Activated CD4-positive, alpha-beta T cell treated with anti-CD3 and anti-CD28 coated beads, Interleukin-2, amount 10 ng/mL, durations not matched to agents 7 days and 5 days (primary cell): Measurements from ENCODE around the gene ABCC9. TPM values are rescaled to one million over a fixed set of nuclear protein-coding genes. Genes with fewer than 3 reads are reported as not detected.
"Not testable (repeated sequence)": the region's sequence is repeated elsewhere in the genome, so short reads cannot be mapped to it uniquely, and the experiment has no call there.

Experiments used
- CTCF ChIA-PET: fragments of 350-600 bp; sonication (Branson Sonifier 250); formaldehyde crosslinking; loops from one replicate; lab custom pipeline; 2021; ENCODE audit warnings: antibody characterized with exemption; lab: Charles Lee
- POLR2A ChIA-PET: fragments of 350-600 bp; sonication (Branson Sonifier 250); formaldehyde crosslinking; loops from one replicate; lab custom pipeline; 2021; ENCODE audit warnings: antibody characterized with exemption; lab: Charles Lee
- DNase-seq: peaks from one replicate; pipeline ENCODE4 v3.0.0-alpha.2; 2020
- H3K27ac Mint-ChIP-seq: one replicate; pipeline ENCODE4 v1.8.0; 2021; ENCODE audit warnings: mild to moderate bottlenecking, moderate library complexity, mixed read lengths
- H3K27me3 Mint-ChIP-seq: one replicate; pipeline ENCODE4 v1.8.0; 2021; ENCODE audit warnings: mixed read lengths
- H3K36me3 Mint-ChIP-seq: one replicate; pipeline ENCODE4 v1.8.0; 2021; ENCODE audit warnings: low read depth, mixed read lengths
- H3K4me1 Mint-ChIP-seq: one replicate; pipeline ENCODE4 v1.8.0; 2021; ENCODE audit warnings: mixed read lengths
- H3K4me3 Mint-ChIP-seq: one replicate; pipeline ENCODE4 v1.8.0; 2021; ENCODE audit warnings: mild to moderate bottlenecking, moderate library complexity, mixed read lengths
- H3K9me3 Mint-ChIP-seq: one replicate; pipeline ENCODE4 v1.8.0; 2021; ENCODE audit warnings: mixed read lengths
- total RNA-seq, 2 experiments: library from RNA; stranded (reverse); gene quantifications; one replicate each; pipeline ENCODE4 v1.2.3, GENCODE V29; 2021

ABCC9 gene
- total RNA-seq, 2 experiments from 2014 or later, result not detected

DNA sequence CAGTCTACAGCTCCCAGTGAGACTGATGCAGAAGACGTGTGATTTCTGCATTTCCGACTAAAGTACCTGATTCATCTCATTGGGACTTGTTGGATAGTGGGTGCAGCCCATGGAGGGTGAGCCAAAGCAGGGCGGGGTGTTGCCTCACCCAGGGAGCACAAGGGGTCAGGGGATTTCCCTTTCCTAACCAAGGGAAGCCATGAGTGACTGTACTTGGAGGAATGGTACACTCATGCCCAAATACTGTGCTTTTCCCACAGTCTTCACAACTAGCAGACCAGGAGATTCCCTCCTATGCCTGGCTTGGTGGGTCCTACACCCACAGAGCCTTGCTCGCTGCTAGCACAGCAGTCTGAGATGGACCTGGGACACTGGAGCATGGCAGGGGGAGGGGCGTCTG is 21.0 kb upstream of the ABCC9 start:
- Mint-ChIP-seq H3K27ac (no peak overlapping the region), H3K36me3 (no peaks in the 10 kb centered on the region), H3K4me1 (no peaks in the 10 kb centered on the region), H3K9me3 (no peaks in the 10 kb centered on the region), H3K4me3 (no peak overlapping the region), H3K27me3 (peaks cover 5% of the 10 kb centered on the region)
- DNase-seq, result no peak
- CTCF ChIA-PET, result no interaction called here
- POLR2A ChIA-PET, result no interaction called here

DNA sequence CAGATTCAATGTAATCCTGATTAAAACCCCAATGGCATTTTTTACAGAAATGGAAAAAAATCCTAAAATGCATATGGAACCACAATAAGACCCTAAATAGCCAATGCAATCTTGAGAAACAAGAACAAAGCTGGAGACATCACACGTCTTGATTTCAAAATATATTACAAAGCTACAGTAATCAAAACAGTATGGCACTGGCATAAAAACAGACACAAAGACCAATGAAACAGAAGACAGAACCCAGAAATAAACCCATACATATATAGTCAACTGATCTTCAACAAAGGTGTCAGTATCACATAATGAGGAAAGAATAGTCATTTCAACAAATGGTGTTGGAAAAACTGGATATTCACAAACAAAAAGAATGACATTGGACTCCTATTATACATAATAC is 9.4 kb upstream of the ABCC9 start:
- Mint-ChIP-seq H3K9me3 (peaks cover 9% of the 10 kb centered on the region), H3K27ac (no peak overlapping the region), H3K27me3 (peaks cover 1% of the 10 kb centered on the region), H3K4me1 (no peaks in the 10 kb centered on the region), H3K36me3 (no peaks in the 10 kb centered on the region), H3K4me3 (no peak overlapping the region)
- no peak for DNase-seq
- CTCF ChIA-PET, result no interaction called here
- POLR2A ChIA-PET, result no interaction called here

DNA sequence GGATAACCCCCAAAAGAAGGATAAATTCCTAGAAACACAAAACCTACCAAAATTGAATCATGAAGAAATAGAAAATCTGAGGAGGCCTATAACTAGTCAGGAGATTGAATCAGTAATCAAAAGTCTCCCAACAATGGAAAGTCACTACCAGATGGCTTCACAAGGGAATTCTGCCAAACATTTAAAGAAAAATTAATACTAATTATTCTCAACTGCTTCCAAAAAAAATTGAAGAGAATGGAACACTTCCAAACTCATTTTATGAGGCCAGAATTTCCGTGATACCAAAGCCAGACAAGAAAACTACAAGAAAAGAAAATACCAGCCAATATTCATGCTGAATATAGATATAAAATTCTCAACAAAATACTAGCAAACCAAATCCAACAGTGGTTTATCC is 7.8 kb upstream of the ABCC9 start:
- ChIA-PET CTCF (no interaction called here), POLR2A (no interaction called here)
- Mint-ChIP-seq H3K4me1 (no peaks in the 10 kb centered on the region), H3K9me3 (peaks cover 9% of the 10 kb centered on the region), H3K4me3 (no peak overlapping the region), H3K36me3 (no peaks in the 10 kb centered on the region), H3K27me3 (peaks cover 12% of the 10 kb centered on the region), H3K27ac (no peak overlapping the region)
- no peak for DNase-seq

GRCh38 chr12:21946983-21947382 is 5.8 kb upstream of the ABCC9 start:
- H3K9me3 Mint-ChIP-seq, result peaks cover 9% of the 10 kb centered on the region
- no peak for DNase-seq
- no peaks in the 10 kb centered on the region for H3K4me1 Mint-ChIP-seq
- ChIA-PET CTCF (interaction anchor here (0.6 to 1.0 kb wide), 2 partner anchors 73 to 1904 kb away, joined by 3 to 4 read pairs; no protein-coding TSS in a partner anchor), POLR2A (no interaction called here)
- peaks cover 22% of the 10 kb centered on the region for H3K27me3 Mint-ChIP-seq
- H3K4me3 Mint-ChIP-seq, result no peak overlapping the region
- no peak overlapping the region for H3K27ac Mint-ChIP-seq
- H3K36me3 Mint-ChIP-seq, result no peaks in the 10 kb centered on the region

DNA sequence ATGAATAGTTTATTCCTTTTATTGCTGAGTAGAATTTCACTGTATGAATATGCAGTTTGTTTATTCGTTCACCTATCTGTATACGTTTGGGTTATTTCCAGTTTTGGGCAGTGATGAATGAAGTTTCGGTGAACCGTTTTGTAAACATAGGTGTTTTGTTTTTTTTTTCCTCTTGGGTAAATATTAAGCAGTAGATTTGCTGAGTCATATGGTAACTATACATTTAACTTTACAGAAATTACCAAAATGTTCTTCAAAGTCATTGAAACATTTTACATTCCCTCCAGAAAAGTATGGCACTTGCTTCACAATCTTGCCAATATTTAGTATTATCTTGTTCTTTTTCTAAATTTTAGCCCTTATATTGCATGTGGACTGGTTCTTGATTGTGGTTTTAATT is 3.8 kb upstream of the ABCC9 start:
- CTCF ChIA-PET, result no interaction called here
- Mint-ChIP-seq H3K9me3 (peaks cover 5% of the 10 kb centered on the region), H3K27me3 (peaks cover 41% of the 10 kb centered on the region), H3K27ac (no peak overlapping the region), H3K4me1 (peaks cover 16% of the 10 kb centered on the region), H3K4me3 (no peak overlapping the region), H3K36me3 (no peaks in the 10 kb centered on the region)
- POLR2A ChIA-PET, result no interaction called here
- no peak for DNase-seq

- ChIA-PET CTCF (no interaction called here), POLR2A (no interaction called here)
- H3K36me3 Mint-ChIP-seq, result no peaks in the 10 kb centered on the region
- H3K4me1 Mint-ChIP-seq, result peaks cover 16% of the 10 kb centered on the region
- H3K27me3 Mint-ChIP-seq, result peaks cover 58% of the 10 kb centered on the region
- H3K9me3 Mint-ChIP-seq, result peaks cover 5% of the 10 kb centered on the region
- H3K27ac Mint-ChIP-seq, result no peak overlapping the region
- no peak for DNase-seq
- no peak overlapping the region for H3K4me3 Mint-ChIP-seq
Measured at GRCh38 chr12:21942377-21942703, 1.1 kb upstream of the ABCC9 start.

GRCh38 chr12:21941506-21942376 is 515 bp upstream of the ABCC9 start:
- Mint-ChIP-seq H3K4me1 (peaks cover 16% of the 10 kb centered on the region), H3K27me3 (peaks cover 60% of the 10 kb centered on the region), H3K27ac (no peak overlapping the region), H3K4me3 (peak overlapping the region; percentile 54), H3K9me3 (peaks cover under 1% of the 10 kb centered on the region), H3K36me3 (no peaks in the 10 kb centered on the region)
- ChIA-PET POLR2A (no interaction called here), CTCF (no interaction called here)
- DNase-seq, result no peak

DNA sequence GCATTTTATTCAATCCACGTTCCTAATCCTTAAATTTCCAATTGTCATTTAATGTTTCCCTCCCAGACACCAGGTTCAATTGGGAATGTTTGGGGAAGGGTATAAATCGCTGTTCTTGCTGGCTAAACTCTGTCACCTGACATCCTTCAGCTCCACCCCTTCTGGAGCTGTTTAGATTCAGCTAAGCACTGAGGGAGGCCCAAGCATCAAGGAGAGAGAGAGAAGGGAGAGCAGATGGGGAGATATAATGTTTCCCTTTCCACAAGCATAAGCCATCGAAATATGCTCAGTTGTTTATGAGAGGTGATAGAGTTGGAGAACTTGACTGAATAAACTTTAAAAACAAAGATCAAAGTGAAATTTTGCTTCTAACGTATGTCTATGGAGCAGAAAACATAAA is 1.8 kb downstream of the ABCC9 start:
- ChIA-PET CTCF (no interaction called here), POLR2A (no interaction called here)
- no peak overlapping the region for H3K4me3 Mint-ChIP-seq
- DNase-seq, result no peak
- H3K9me3 Mint-ChIP-seq, result no peaks in the 10 kb centered on the region
- no peaks in the 10 kb centered on the region for H3K36me3 Mint-ChIP-seq
- peaks cover 16% of the 10 kb centered on the region for H3K4me1 Mint-ChIP-seq
- peaks cover 56% of the 10 kb centered on the region for H3K27me3 Mint-ChIP-seq
- no peak overlapping the region for H3K27ac Mint-ChIP-seq

- Mint-ChIP-seq H3K27me3 (peaks cover 56% of the 10 kb centered on the region), H3K27ac (no peak overlapping the region), H3K36me3 (no peaks in the 10 kb centered on the region), H3K9me3 (no peaks in the 10 kb centered on the region), H3K4me3 (no peak overlapping the region), H3K4me1 (peaks cover 16% of the 10 kb centered on the region)
- ChIA-PET POLR2A (no interaction called here), CTCF (no interaction called here)
- DNase-seq, result no peak
Measured at GRCh38 chr12:21938879-21939278, 2.3 kb downstream of the ABCC9 start.

GRCh38 chr12:21934173-21934572 is 7.1 kb downstream of the ABCC9 start:
- H3K27ac Mint-ChIP-seq, result no peak overlapping the region
- ChIA-PET POLR2A (no interaction called here), CTCF (no interaction called here)
- H3K4me3 Mint-ChIP-seq, result no peak overlapping the region
- H3K27me3 Mint-ChIP-seq, result peaks cover 20% of the 10 kb centered on the region
- DNase-seq, result no peak
- H3K4me1 Mint-ChIP-seq, result no peaks in the 10 kb centered on the region
- H3K36me3 Mint-ChIP-seq, result no peaks in the 10 kb centered on the region
- H3K9me3 Mint-ChIP-seq, result no peaks in the 10 kb centered on the region

DNA sequence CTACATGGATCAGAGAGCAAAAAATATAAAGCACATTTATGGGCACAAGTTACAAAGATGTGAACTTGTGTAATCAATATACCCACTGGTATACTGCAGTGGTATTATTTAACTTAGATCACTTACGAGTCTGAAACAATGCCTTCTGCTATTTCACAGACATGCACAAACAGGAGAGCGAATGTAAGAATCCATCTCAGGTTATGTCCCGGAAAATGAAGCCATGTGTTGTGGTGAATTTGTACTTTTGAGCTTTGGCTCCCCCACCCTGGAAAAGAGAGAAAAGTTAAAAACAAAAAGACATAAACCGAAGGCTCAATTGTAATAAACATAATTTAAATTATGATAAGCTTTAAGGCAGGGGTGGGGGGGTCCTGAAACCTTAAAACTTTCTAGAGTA is 7.6 kb downstream of the ABCC9 start:
- Mint-ChIP-seq H3K36me3 (no peaks in the 10 kb centered on the region), H3K27me3 (peaks cover 16% of the 10 kb centered on the region), H3K4me3 (no peak overlapping the region), H3K4me1 (no peaks in the 10 kb centered on the region), H3K27ac (no peak overlapping the region), H3K9me3 (no peaks in the 10 kb centered on the region)
- CTCF ChIA-PET, result no interaction called here
- no peak for DNase-seq
- POLR2A ChIA-PET, result no interaction called here

- DNase-seq, H3K36me3 Mint-ChIP-seq, H3K27ac Mint-ChIP-seq, POLR2A ChIA-PET, CTCF ChIA-PET, H3K4me1 Mint-ChIP-seq, H3K27me3 Mint-ChIP-seq, H3K9me3 Mint-ChIP-seq, H3K4me3 Mint-ChIP-seq: not testable (repeated sequence)
Measured at GRCh38 chr12:21929972-21930371, 11.3 kb downstream of the ABCC9 start.

- H3K36me3 Mint-ChIP-seq, result no peaks in the 10 kb centered on the region
- H3K27me3 Mint-ChIP-seq, result peaks cover 5% of the 10 kb centered on the region
- H3K27ac Mint-ChIP-seq, result no peak overlapping the region
- ChIA-PET POLR2A (no interaction called here), CTCF (no interaction called here)
- no peak for DNase-seq
- no peaks in the 10 kb centered on the region for H3K9me3 Mint-ChIP-seq
- no peak overlapping the region for H3K4me3 Mint-ChIP-seq
- no peaks in the 10 kb centered on the region for H3K4me1 Mint-ChIP-seq
Measured at GRCh38 chr12:21925296-21925913, 15.8 kb downstream of the ABCC9 start.
